HepG2 (cell line): ENCODE results near the gene AHRR. TPM values are rescaled to one million over a fixed set of nuclear protein-coding genes. Genes with fewer than 3 reads are reported as not detected.

Experiments
- ATAC-seq: fragments of 200-7000 bp; cut with Tn5 transposase; 3 replicates; pipeline ENCODE4 v1.9.1; 2020; ENCODE audit warnings: mild to moderate bottlenecking, moderate library complexity
- BruUV-seq: library from RNA; stranded (reverse); fragments of 400-500 nt; replicated peaks from 2 replicates; lab custom pipeline; 2021; lab: Mats Ljungman, UMichigan
- CTCF ChIA-PET: fragments of 300-600 bp; formaldehyde crosslinking; extraction: SDS; loops from one replicate; lab custom pipeline; 2021; ENCODE audit warnings: low total read pairs, inconsistent platforms, low intra/inter-chr PET ratio; lab: Yijun Ruan, JAX
- POLR2A ChIA-PET: fragments of 350-600 bp; sonication (Branson Sonifier 250); formaldehyde crosslinking; loops from one replicate; lab custom pipeline; 2020; ENCODE audit warnings: antibody characterized with exemption, inconsistent platforms; lab: Yijun Ruan, JAX
- DNase-seq: peaks from one replicate; pipeline ENCODE4 v3.0.0-alpha.2; 2015; ENCODE audit warnings: low spot score
- FAIRE-seq: peaks from 3 replicates; lab custom pipeline; 2011; peaks lifted over from hg19 to GRCh38; lab: Jason Lieb, UNC
- H2AFZ ChIP-seq: one replicate; pipeline ENCODE4 v1.6.1; 2011; ENCODE audit warnings: low read length, inconsistent platforms
- H3K27ac ChIP-seq: fragments of 300-600 bp; 3 replicates; pipeline ENCODE4 v1.8.0; 2011; ENCODE audit warnings: mixed run types, mild to moderate bottlenecking, mixed read lengths, low read length, inconsistent platforms; ENCODE audit not compliant: insufficient read depth; ENCODE audit errors: extremely low read length
- H3K27me3 ChIP-seq, 2 experiments: fragments of 200-600 bp in 1 of 2; 2 replicates in 1 of 2; 3 replicates in 1 of 2; pipeline versions ENCODE4 v1.6.0 to v1.8.0; 2011; ENCODE audit warnings: low read length in 2 of 2, mild to moderate bottlenecking in 2 of 2, moderate library complexity in 2 of 2, inconsistent platforms in 1 of 2; ENCODE audit not compliant: insufficient read depth in 2 of 2, control insufficient read depth in 1 of 2
- H3K36me3 ChIP-seq, 2 experiments: fragments of 200-600 bp in 1 of 2; replicated peaks in 1 of 2; 2 replicates in 1 of 2; 3 replicates in 1 of 2; pipeline versions ENCODE4 v1.5.1 to v1.8.0; 2011; ENCODE audit warnings: low read length in 2 of 2, inconsistent platforms in 1 of 2; ENCODE audit not compliant: insufficient read depth in 2 of 2, control insufficient read depth in 1 of 2
- H3K4me1 ChIP-seq: 2 replicates; pipeline ENCODE4 v1.5.1; 2012; ENCODE audit warnings: low read length, inconsistent platforms; ENCODE audit not compliant: insufficient read depth
- H3K4me2 ChIP-seq: 2 replicates; pipeline ENCODE4 v1.6.0; 2011; ENCODE audit warnings: low read depth, low read length, inconsistent platforms
- H3K4me3 ChIP-seq, 3 experiments: fragments of 200-600 bp in 1 of 3; sonication (generic), shearing (Covaris generic) in 1 of 3; replicated peaks in 1 of 3; 2 replicates each; pipeline ENCODE4 v1.5.1; 2011 to 2016; ENCODE audit warnings: low read length in 3 of 3, inconsistent platforms in 2 of 3, low read depth in 2 of 3, mild to moderate bottlenecking in 2 of 3, control low read depth in 1 of 3, mixed read lengths in 1 of 3; ENCODE audit not compliant: insufficient read depth in 1 of 3
- H3K79me2 ChIP-seq: one replicate; pipeline ENCODE4 v1.6.1; 2011; ENCODE audit warnings: low read length, inconsistent platforms; ENCODE audit not compliant: insufficient read depth
- H3K9ac ChIP-seq: 2 replicates; pipeline ENCODE4 v1.6.0; 2011; ENCODE audit warnings: mild to moderate bottlenecking, low read depth, low read length, inconsistent platforms; ENCODE audit not compliant: insufficient read depth
- H3K9me3 ChIP-seq: 2 replicates; pipeline ENCODE4 v1.5.1; 2012; ENCODE audit warnings: mild to moderate bottlenecking, low read length
- H4K20me1 ChIP-seq: 2 replicates; pipeline ENCODE4 v1.6.0; 2011; ENCODE audit warnings: inconsistent platforms, mild to moderate bottlenecking, low read length, moderate library complexity; ENCODE audit not compliant: insufficient read depth
- HMG20B ChIP-seq: conservative IDR thresholded peaks from 2 replicates; pipeline ENCODE4 v1.6.1; 2016; ENCODE audit warnings: missing genetic modification reagents, missing compliant biosample characterization
- IRF2 ChIP-seq: IDR thresholded peaks from 2 replicates; pipeline ENCODE4 v1.6.1; 2018; ENCODE audit warnings: missing genetic modification reagents, missing compliant biosample characterization
- KAT7 ChIP-seq: IDR thresholded peaks from 2 replicates; pipeline ENCODE4 v1.6.1; 2018; ENCODE audit warnings: borderline replicate concordance, missing compliant biosample characterization
- KDM6A ChIP-seq: IDR thresholded peaks from 2 replicates; pipeline ENCODE4 v1.6.1; 2016; ENCODE audit warnings: low read depth
- MTA1 ChIP-seq: sonication (generic); formaldehyde crosslinking; IDR thresholded peaks from 2 replicates; pipeline ENCODE4 v1.4.0; 2020; ENCODE audit warnings: missing genetic modification reagents, mild to moderate bottlenecking, borderline replicate concordance
- XRCC5 ChIP-seq: fragments of 200-400 bp; formaldehyde crosslinking; optimal IDR thresholded peaks from 2 replicates; pipeline ENCODE3; 2017; ENCODE audit warnings: mild to moderate bottlenecking, low read length
- ZIK1 ChIP-seq: sonication (generic); formaldehyde crosslinking; IDR thresholded peaks from 2 replicates; pipeline ENCODE4 v1.5.0; 2020; ENCODE audit warnings: mild to moderate bottlenecking, low read depth, missing genetic modification reagents, borderline replicate concordance
- WGBS: methylation state at CpG from one replicate; pipeline ENCODE4 v1.1.6; 2017; ENCODE audit warnings: low lambda C conversion rate; 5-methylcytosine and 5-hydroxymethylcytosine counted together
- in situ Hi-C: cut with HindIII; loops from 2 replicates; pipeline ENCODE4 v1.10.0; 2017; ENCODE audit warnings: low pct_unique_long_range_greater_than_20kb; ENCODE audit not compliant: extremely low pct_ligation_motif_present
- intact Hi-C: fragments of 100-400 bp; cut with micrococcal nuclease; formaldehyde crosslinking; loops from one replicate; pipeline ENCODE4 v1.10.0; 2022; ENCODE audit not compliant: unreplicated experiment
- polyA plus RNA-seq, 8 experiments: library from polyadenylated mRNA; depleted of rRNA in 3 of 8; stranded (reverse) in 7 of 8; unstranded in 1 of 8; fragments of >200 nt; fragmentation: Illumina TruSeq in 4 of 8; extraction: Trizol in 4 of 8; gene quantifications; 2 replicates each; pipeline versions ENCODE4 v1.2.1 to v1.2.3, GENCODE V29; 2011 to 2016; ENCODE audit warnings: low read depth in 4 of 8, missing spikeins in 1 of 8, mixed read lengths in 1 of 8; ENCODE audit not compliant: insufficient read depth in 1 of 8
- total RNA-seq, 5 experiments: library from RNA; depleted of rRNA; stranded (reverse); fragments of >200 nt; fragmentation: Illumina TruSeq; extraction: Trizol; gene quantifications; 2 replicates each; pipeline ENCODE4 v1.2.3, GENCODE V29; 2016; ENCODE audit warnings: low read depth in 1 of 5
- TF ChIP-seq, protein P1 (sequence below): sonication (generic); formaldehyde crosslinking; IDR thresholded peaks from 2 replicates; pipeline ENCODE4 v1.4.0; 2020; ENCODE audit warnings: mild to moderate bottlenecking, low read depth, missing genetic modification reagents
- TF ChIP-seq, protein P2 (sequence below): sonication (generic); formaldehyde crosslinking; IDR thresholded peaks from 2 replicates; pipeline ENCODE4 v1.4.0; 2020; ENCODE audit warnings: missing genetic modification reagents, borderline replicate concordance
- TF ChIP-seq, protein P3 (sequence below): sonication (generic); formaldehyde crosslinking; IDR thresholded peaks from 2 replicates; pipeline ENCODE4 v1.9.0; 2022; ENCODE audit warnings: missing genetic modification reagents, mild to moderate bottlenecking, borderline replicate concordance

The AHRR gene
- total and polyA plus RNA-seq, 2 of the 13 experiments (the other 11 are each of a cell fraction or from before 2014, with no cell fraction given), result 0.28 to 0.35 TPM

DNA sequence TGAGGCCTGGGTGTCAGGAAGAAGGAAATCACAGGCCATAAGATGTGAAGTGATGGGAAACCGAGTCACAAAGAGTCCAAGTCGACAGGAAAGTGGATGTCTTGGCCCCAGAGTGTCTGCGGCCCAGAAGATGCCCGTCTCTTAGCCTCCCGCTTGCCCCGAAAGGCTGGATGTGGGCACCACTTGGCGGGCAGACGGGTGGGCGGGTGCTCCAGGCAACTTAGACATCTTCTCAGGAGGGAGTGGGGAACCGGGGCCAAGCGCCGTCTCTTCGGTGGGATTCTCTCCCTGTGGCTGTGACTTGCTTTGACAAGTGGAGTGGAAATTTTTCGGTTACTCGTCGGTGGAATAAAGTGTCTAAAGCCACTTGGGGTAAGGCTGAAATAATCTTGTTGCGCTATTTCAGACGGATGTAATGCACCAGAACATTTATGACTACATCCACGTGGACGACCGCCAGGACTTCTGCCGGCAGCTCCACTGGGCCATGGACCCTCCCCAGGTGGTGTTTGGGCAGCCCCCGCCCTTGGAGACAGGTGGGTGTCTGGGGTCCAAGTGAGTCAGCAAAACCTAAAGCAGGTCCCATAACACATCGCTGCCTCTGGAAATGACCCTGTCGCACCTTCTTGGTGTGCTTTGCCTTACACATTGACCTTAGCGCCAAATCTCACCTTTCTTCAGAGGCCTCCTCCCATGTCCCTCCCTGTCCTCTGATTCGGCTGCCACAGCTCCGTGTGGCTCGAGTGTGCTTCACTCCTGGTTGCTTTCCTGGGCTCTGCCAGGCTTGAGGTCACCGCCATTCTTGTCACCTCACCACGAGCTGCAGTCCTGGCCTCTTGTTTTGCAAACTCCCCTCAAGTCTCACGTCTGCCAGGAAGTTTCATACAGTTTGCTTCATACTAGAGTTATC lies 101.1 kb downstream of the AHRR start:
- FAIRE-seq (no peak), DNase-seq (no peak)
- TF ChIP-seq KDM6A (no peak), XRCC5 (no peak), HMG20B (no peak), MTA1 (no peak), IRF2 (CRISPR knock-in tag) (no peak), ZIK1 (CRISPR knock-in tag) (no peak), KAT7 (CRISPR knock-in tag) (no peak)
- TF ChIP-seq, protein P1, sequence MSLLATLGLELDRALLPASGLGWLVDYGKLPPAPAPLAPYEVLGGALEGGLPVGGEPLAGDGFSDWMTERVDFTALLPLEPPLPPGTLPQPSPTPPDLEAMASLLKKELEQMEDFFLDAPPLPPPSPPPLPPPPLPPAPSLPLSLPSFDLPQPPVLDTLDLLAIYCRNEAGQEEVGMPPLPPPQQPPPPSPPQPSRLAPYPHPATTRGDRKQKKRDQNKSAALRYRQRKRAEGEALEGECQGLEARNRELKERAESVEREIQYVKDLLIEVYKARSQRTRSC, result no peak
- TF ChIP-seq, protein P2, sequence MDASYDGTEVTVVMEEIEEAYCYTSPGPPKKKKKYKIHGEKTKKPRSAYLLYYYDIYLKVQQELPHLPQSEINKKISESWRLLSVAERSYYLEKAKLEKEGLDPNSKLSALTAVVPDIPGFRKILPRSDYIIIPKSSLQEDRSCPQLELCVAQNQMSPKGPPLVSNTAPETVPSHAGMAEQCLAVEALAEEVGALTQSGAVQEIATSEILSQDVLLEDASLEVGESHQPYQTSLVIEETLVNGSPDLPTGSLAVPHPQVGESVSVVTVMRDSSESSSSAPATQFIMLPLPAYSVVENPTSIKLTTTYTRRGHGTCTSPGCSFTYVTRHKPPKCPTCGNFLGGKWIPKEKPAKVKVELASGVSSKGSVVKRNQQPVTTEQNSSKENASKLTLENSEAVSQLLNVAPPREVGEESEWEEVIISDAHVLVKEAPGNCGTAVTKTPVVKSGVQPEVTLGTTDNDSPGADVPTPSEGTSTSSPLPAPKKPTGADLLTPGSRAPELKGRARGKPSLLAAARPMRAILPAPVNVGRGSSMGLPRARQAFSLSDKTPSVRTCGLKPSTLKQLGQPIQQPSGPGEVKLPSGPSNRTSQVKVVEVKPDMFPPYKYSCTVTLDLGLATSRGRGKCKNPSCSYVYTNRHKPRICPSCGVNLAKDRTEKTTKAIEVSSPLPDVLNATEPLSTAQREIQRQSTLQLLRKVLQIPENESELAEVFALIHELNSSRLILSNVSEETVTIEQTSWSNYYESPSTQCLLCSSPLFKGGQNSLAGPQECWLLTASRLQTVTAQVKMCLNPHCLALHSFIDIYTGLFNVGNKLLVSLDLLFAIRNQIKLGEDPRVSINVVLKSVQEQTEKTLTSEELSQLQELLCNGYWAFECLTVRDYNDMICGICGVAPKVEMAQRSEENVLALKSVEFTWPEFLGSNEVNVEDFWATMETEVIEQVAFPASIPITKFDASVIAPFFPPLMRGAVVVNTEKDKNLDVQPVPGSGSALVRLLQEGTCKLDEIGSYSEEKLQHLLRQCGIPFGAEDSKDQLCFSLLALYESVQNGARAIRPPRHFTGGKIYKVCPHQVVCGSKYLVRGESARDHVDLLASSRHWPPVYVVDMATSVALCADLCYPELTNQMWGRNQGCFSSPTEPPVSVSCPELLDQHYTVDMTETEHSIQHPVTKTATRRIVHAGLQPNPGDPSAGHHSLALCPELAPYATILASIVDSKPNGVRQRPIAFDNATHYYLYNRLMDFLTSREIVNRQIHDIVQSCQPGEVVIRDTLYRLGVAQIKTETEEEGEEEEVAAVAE, result no peak
- TF ChIP-seq, protein P3, sequence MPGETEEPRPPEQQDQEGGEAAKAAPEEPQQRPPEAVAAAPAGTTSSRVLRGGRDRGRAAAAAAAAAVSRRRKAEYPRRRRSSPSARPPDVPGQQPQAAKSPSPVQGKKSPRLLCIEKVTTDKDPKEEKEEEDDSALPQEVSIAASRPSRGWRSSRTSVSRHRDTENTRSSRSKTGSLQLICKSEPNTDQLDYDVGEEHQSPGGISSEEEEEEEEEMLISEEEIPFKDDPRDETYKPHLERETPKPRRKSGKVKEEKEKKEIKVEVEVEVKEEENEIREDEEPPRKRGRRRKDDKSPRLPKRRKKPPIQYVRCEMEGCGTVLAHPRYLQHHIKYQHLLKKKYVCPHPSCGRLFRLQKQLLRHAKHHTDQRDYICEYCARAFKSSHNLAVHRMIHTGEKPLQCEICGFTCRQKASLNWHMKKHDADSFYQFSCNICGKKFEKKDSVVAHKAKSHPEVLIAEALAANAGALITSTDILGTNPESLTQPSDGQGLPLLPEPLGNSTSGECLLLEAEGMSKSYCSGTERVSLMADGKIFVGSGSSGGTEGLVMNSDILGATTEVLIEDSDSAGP, result no peak
- TF ChIP-seq, all 625 proteins: peak for 0
- CTCF ChIA-PET, result no interaction called here
- H3K36me3 ChIP-seq, result no peaks in the 10 kb centered on the region
- intact Hi-C loops (no loop called here), in situ Hi-C loops (no loop called here)
- H2AFZ ChIP-seq, result no peak overlapping the region
- ATAC-seq, result no peak
- POLR2A ChIA-PET, result no interaction called here
- H3K27me3 ChIP-seq, result no peaks in the 10 kb centered on the region
- no TSS peak for BruUV-seq
- H3K79me2 ChIP-seq, result no peaks in the 10 kb centered on the region
- H3K4me1 ChIP-seq, result no peaks in the 10 kb centered on the region
- no peak overlapping the region for H3K9ac ChIP-seq
- H3K27ac ChIP-seq, result no peak overlapping the region
- no peaks in the 10 kb centered on the region for H3K9me3 ChIP-seq
- no peak overlapping the region for H3K4me2 ChIP-seq
- no peaks in the 10 kb centered on the region for H4K20me1 ChIP-seq
- no peak overlapping the region for H3K4me3 ChIP-seq
- WGBS, result 76% methylated on average over 29 of the region's 32 CpGs
